A673 (cell line): ENCODE data around the gene SLC9C2. TPM values are rescaled to one million over a fixed set of nuclear protein-coding genes. Genes with fewer than 3 reads are reported as not detected.

ENCODE experiments used
- BruUV-seq: library from RNA; stranded (reverse); fragments of 400-500 nt; replicated peaks from 2 replicates; lab custom pipeline; 2021; lab: Mats Ljungman, UMichigan
- CTCF ChIA-PET: fragments of 300-600 bp; sonication (Branson Sonifier 250); formaldehyde crosslinking; loops from one replicate; lab custom pipeline; 2022; ENCODE audit warnings: antibody characterized with exemption; lab: Charles Lee
- POLR2A ChIA-PET: fragments of 300-600 bp; sonication (Branson Sonifier 250); formaldehyde crosslinking; loops from one replicate; lab custom pipeline; 2022; ENCODE audit warnings: antibody characterized with exemption; ENCODE audit not compliant: low non-redundant PET; lab: Charles Lee
- DNase-seq: peaks from one replicate; pipeline ENCODE4 v3.0.0-alpha.2; 2015; ENCODE audit warnings: low spot score
- H3K27ac ChIP-seq: fragments of 200-600 bp; sonication (generic); 2 replicates; pipeline ENCODE4 v1.5.1; 2016; ENCODE audit warnings: mixed run types, low read depth, mild to moderate bottlenecking, mixed read lengths, antibody characterized with exemption, low read length; ENCODE audit not compliant: poor library complexity, severe bottlenecking
- H3K27me3 ChIP-seq: fragments of 200-600 bp; sonication (generic); replicated peaks from 2 replicates; pipeline ENCODE4 v1.6.1; 2017; ENCODE audit warnings: mixed run types, low read depth, mild to moderate bottlenecking, mixed read lengths, antibody characterized with exemption, low read length; ENCODE audit not compliant: insufficient read depth, poor library complexity
- H3K36me3 ChIP-seq: fragments of 200-600 bp; sonication (generic); 2 replicates; pipeline ENCODE4 v1.6.1; 2016; ENCODE audit warnings: mixed run types, mild to moderate bottlenecking, mixed read lengths, antibody characterized with exemption, low read length; ENCODE audit not compliant: insufficient read depth, poor library complexity, severe bottlenecking
- H3K4me1 ChIP-seq: fragments of 200-600 bp; sonication (generic); 2 replicates; pipeline ENCODE4 v1.6.1; 2017; ENCODE audit warnings: mixed run types, mild to moderate bottlenecking, mixed read lengths, antibody characterized with exemption, low read length; ENCODE audit not compliant: insufficient read depth, poor library complexity, severe bottlenecking
- H3K4me3 ChIP-seq: fragments of 200-600 bp; sonication (generic); 2 replicates; pipeline ENCODE4 v1.5.1; 2016; ENCODE audit warnings: low read depth, mixed run types, mild to moderate bottlenecking, mixed read lengths, low read length; ENCODE audit not compliant: poor library complexity, severe bottlenecking
- H3K9me3 ChIP-seq: fragments of 200-600 bp; sonication (generic); 2 replicates; pipeline ENCODE4 v1.6.1; 2016; ENCODE audit warnings: mixed run types, low read depth, mild to moderate bottlenecking, mixed read lengths, antibody characterized with exemption, low read length; ENCODE audit not compliant: poor library complexity, severe bottlenecking
- EZH2 ChIP-seq: fragments of 200-600 bp; sonication (generic); IDR thresholded peaks from 2 replicates; pipeline ENCODE4 v1.6.1; 2017; ENCODE audit warnings: borderline replicate concordance, low read depth, mild to moderate bottlenecking, mixed read lengths, antibody characterized with exemption, low read length; ENCODE audit not compliant: poor library complexity, severe bottlenecking
- intact Hi-C: fragments of 100-400 bp; cut with micrococcal nuclease; formaldehyde crosslinking; loops from one replicate; pipeline ENCODE4 v1.10.0; 2022; ENCODE audit not compliant: unreplicated experiment
- total RNA-seq: library from RNA; stranded (reverse); gene quantifications from 2 replicates; pipeline ENCODE4 v1.2.3, GENCODE V29; 2021
- TF ChIP-seq, protein P1 (sequence below): fragments of 300-800, 200-600 bp; sonication (generic); conservative IDR thresholded peaks from 2 replicates; pipeline ENCODE4 v1.5.1; 2017; ENCODE audit warnings: low read depth, mild to moderate bottlenecking, antibody characterized with exemption, low read length, moderate library complexity, mixed read lengths

The SLC9C2 gene
- total RNA-seq, 1 experiment from 2014 or later = not detected

DNA sequence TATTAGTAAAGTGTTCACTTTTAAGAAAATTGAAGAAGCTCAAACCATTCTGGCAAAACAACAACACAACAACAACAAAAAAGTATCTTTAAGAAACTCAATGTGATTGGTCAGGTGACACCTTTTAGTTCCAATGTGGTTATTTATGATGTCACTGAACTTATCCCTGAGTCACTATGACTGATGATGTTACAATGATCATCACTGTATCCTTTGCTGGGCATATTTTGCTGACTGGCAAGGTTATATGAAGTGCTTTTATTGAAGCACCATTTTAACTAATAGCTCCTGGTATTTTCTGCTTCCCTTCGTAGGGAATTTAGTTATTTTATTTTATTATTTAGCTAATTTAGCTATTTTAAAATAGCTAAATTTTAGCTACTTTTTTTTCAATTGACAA is 32.2 kb upstream of the SLC9C2 start, which contains the start of gene TEX50:
TEX50 (plus strand) TSS at position 223 of the 400 bp plus-strand sequence. CDS start 184 bp downstream, outside the sequence.
- no peak for DNase-seq
- no peaks in the 10 kb centered on the region for H3K27me3 ChIP-seq
- ChIA-PET CTCF (no interaction called here), POLR2A (no interaction called here)
- no peaks in the 10 kb centered on the region for H3K36me3 ChIP-seq
- BruUV-seq = no TSS peak
- no peaks in the 10 kb centered on the region for H3K9me3 ChIP-seq
- TF ChIP-seq, protein P1, sequence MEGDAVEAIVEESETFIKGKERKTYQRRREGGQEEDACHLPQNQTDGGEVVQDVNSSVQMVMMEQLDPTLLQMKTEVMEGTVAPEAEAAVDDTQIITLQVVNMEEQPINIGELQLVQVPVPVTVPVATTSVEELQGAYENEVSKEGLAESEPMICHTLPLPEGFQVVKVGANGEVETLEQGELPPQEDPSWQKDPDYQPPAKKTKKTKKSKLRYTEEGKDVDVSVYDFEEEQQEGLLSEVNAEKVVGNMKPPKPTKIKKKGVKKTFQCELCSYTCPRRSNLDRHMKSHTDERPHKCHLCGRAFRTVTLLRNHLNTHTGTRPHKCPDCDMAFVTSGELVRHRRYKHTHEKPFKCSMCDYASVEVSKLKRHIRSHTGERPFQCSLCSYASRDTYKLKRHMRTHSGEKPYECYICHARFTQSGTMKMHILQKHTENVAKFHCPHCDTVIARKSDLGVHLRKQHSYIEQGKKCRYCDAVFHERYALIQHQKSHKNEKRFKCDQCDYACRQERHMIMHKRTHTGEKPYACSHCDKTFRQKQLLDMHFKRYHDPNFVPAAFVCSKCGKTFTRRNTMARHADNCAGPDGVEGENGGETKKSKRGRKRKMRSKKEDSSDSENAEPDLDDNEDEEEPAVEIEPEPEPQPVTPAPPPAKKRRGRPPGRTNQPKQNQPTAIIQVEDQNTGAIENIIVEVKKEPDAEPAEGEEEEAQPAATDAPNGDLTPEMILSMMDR = no peak
- TF ChIP-seq EZH2 = no peak
- H3K4me1 ChIP-seq = no peaks in the 10 kb centered on the region
- no peak within 1 kb of the TSS for H3K4me3 ChIP-seq
- intact Hi-C loops = no loop called here
- H3K27ac ChIP-seq = no peak within 1 kb of the TSS

DNA sequence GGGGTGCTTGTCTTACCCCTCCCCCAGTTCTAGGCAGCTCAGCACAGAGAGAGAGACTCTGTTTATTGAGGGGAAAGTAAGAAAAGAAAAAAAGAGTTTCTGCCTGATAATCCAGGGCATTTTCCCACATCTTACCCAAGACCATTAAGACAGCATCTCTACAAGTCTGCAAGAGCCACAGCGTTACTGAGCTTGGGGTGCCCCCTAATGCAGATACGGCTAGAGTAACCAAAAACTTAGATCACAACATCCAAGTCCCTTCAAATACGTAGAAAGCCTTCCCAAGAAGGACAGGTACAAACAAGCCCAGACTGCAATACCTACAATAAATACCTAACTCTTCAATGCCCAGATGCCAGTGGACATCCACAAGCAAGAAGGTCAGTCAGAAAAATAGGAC is 26.0 kb upstream of the SLC9C2 start:
- Histone ChIP-seq H3K27ac (no peak overlapping the region), H3K27me3 (no peaks in the 10 kb centered on the region), H3K9me3 (no peaks in the 10 kb centered on the region), H3K36me3 (no peaks in the 10 kb centered on the region), H3K4me1 (no peaks in the 10 kb centered on the region), H3K4me3 (no peak overlapping the region)
- BruUV-seq = no TSS peak
- CTCF ChIA-PET = no interaction called here
- no peak for DNase-seq
- POLR2A ChIA-PET = no interaction called here
- intact Hi-C loops = no loop called here
- TF ChIP-seq EZH2 = no peak
- TF ChIP-seq, protein P1 = 0 out of 2 replicates have a peak, but pooled peaks have one; percentile 21

DNA sequence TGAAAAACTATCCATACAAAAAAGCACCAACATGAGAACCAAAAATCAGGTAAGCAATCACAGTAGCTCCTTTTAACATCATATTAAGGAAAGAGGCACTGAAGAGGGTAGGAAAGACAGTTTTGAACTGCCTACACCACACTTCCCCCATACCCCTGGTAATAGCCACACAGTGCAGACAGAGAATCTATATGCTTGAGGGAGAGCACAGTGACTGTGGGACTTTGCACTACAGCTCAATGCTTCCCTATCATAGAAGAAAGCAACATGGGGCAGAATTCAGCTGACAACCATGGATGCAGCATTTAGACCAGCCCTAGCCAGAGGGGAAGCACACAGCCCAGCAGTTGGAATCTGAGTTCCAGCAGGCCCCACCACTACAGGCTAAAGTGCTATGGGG is 24.4 kb upstream of the SLC9C2 start:
- CTCF ChIA-PET = no interaction called here

More for the DNA sequence above, 24.4 kb upstream of the SLC9C2 start:
- DNase-seq = no peak
- POLR2A ChIA-PET = no interaction called here
- Histone ChIP-seq H3K27me3 (no peaks in the 10 kb centered on the region), H3K27ac (no peak overlapping the region), H3K9me3 (no peaks in the 10 kb centered on the region), H3K4me3 (no peak overlapping the region), H3K36me3 (no peaks in the 10 kb centered on the region), H3K4me1 (no peaks in the 10 kb centered on the region)
- intact Hi-C loops = no loop called here
- BruUV-seq = no TSS peak
- TF ChIP-seq EZH2 = no peak
- TF ChIP-seq, protein P1 = no peak
